OCI-LY3 (cell line): ENCODE results near the gene RPL15.

Experiments used
- H2AFZ ChIP-seq: fragments of 200-600, 300-600 bp; shearing (Covaris generic); 2 replicates; pipeline ENCODE4 v1.6.0; 2014; ENCODE audit warnings: antibody characterized with exemption, low read depth, low read length
- H3K27ac ChIP-seq: fragments of 200-600, 300-600 bp; sonication (generic); 2 replicates; pipeline ENCODE4 v1.5.1; 2014; ENCODE audit warnings: mild to moderate bottlenecking, low read length, moderate library complexity, mixed read lengths
- H3K27me3 ChIP-seq: fragments of 200-600, 300-600 bp; sonication (generic); 2 replicates; pipeline ENCODE4 v1.6.1; 2014; ENCODE audit warnings: low read depth, low read length, mixed read lengths
- H3K36me3 ChIP-seq: fragments of 200-600, 300-600 bp; sonication (generic); replicated peaks from 2 replicates; pipeline ENCODE3; 2014; ENCODE audit warnings: low read depth, low read length, mixed read lengths
- H3K4me1 ChIP-seq: fragments of 300-600, 200-600 bp; sonication (generic); 2 replicates; pipeline ENCODE4 v1.6.1; 2014; ENCODE audit warnings: low read length, mixed read lengths
- H3K4me2 ChIP-seq: fragments of 200-600, 300-600 bp; sonication (generic); 2 replicates; pipeline ENCODE4 v1.6.1; 2014; ENCODE audit warnings: low read length, mixed read lengths
- H3K4me3 ChIP-seq: fragments of 300-600, 200-600 bp; sonication (generic); 2 replicates; pipeline ENCODE4 v1.5.1; 2014; ENCODE audit warnings: antibody characterized with exemption, mild to moderate bottlenecking, low read length, moderate library complexity
- H3K79me2 ChIP-seq: fragments of 300-600, 200-600 bp; shearing (Covaris generic); 2 replicates; pipeline ENCODE4 v1.6.1; 2014; ENCODE audit warnings: mild to moderate bottlenecking, low read length, mixed read lengths
- H3K9ac ChIP-seq: fragments of 300-600, 200-600 bp; shearing (Covaris generic); 2 replicates; pipeline ENCODE4 v1.6.0; 2014; ENCODE audit warnings: mild to moderate bottlenecking, low read length, moderate library complexity
- H3K9me3 ChIP-seq: fragments of 200-600, 300-600 bp; shearing (Covaris generic); 2 replicates; pipeline ENCODE4 v1.6.1; 2014; ENCODE audit warnings: low read length, mixed read lengths; ENCODE audit not compliant: insufficient read depth
- H4K20me1 ChIP-seq: fragments of 200-600, 300-600 bp; sonication (generic); 2 replicates; pipeline ENCODE4 v1.6.1; 2016; ENCODE audit warnings: low read length, mixed read lengths; ENCODE audit not compliant: insufficient read depth
- CTCF ChIP-seq: fragments of 200-600, 300-600 bp; sonication (generic); IDR thresholded peaks from 2 replicates; pipeline ENCODE4 v1.5.1; 2014; ENCODE audit warnings: antibody characterized with exemption, low read length, low read depth
- EZH2phosphoT487 ChIP-seq: fragments of 200-600 bp; shearing (Covaris generic); IDR thresholded peaks from 2 replicates; pipeline ENCODE4 v1.6.1; 2018; ENCODE audit warnings: antibody characterized with exemption, mixed run types, low read depth

RPL15 gene

GRCh38 chr3:23920151-23920655, 3.3 kb downstream of the RPL15 start:
- H3K4me3 ChIP-seq = no peak overlapping the region
- peaks cover 37% of the 10 kb centered on the region for H4K20me1 ChIP-seq
- no peaks in the 10 kb centered on the region for H3K9me3 ChIP-seq
- TF ChIP-seq CTCF (no peak), EZH2phosphoT487 (no peak)
- peaks cover 26% of the 10 kb centered on the region for H3K4me1 ChIP-seq
- H3K9ac ChIP-seq = no peak overlapping the region
- peaks cover 49% of the 10 kb centered on the region for H3K36me3 ChIP-seq
- peaks cover 41% of the 10 kb centered on the region for H3K79me2 ChIP-seq
- H3K4me2 ChIP-seq = no peak overlapping the region
- H3K27me3 ChIP-seq = no peaks in the 10 kb centered on the region
- peak overlapping the region; percentile 25; the same call in 1 of the 2 replicates for H3K27ac ChIP-seq
- H2AFZ ChIP-seq = no peak overlapping the region

- Histone ChIP-seq H3K9me3 (no peaks in the 10 kb centered on the region), H3K4me1 (peaks cover 17% of the 10 kb centered on the region), H3K79me2 (peaks cover 33% of the 10 kb centered on the region), H3K27ac (no peak overlapping the region; the same call in 1 of the 2 replicates), H4K20me1 (peaks cover 37% of the 10 kb centered on the region), H3K27me3 (no peaks in the 10 kb centered on the region), H3K36me3 (peaks cover 49% of the 10 kb centered on the region), H3K4me3 (no peak overlapping the region), H2AFZ (no peak overlapping the region), H3K9ac (no peak overlapping the region), H3K4me2 (no peak overlapping the region)
- TF ChIP-seq CTCF (no peak), EZH2phosphoT487 (no peak)
Measured at GRCh38 chr3:23921052-23921511, 4.2 kb downstream of the RPL15 start.

- Histone ChIP-seq H3K4me1 (peaks cover 8% of the 10 kb centered on the region), H3K27me3 (no peaks in the 10 kb centered on the region), H4K20me1 (peaks cover 25% of the 10 kb centered on the region), H3K4me2 (no peak overlapping the region), H3K27ac (no peak overlapping the region), H3K9me3 (no peaks in the 10 kb centered on the region), H3K36me3 (peaks cover 35% of the 10 kb centered on the region), H2AFZ (no peak overlapping the region), H3K9ac (no peak overlapping the region), H3K79me2 (peaks cover 12% of the 10 kb centered on the region), H3K4me3 (no peak overlapping the region)
- no peak for TF ChIP-seq CTCF
- no peak for TF ChIP-seq EZH2phosphoT487
Measured at GRCh38 chr3:23923786-23924185, 6.9 kb downstream of the RPL15 start.

GRCh38 chr3:23926246-23926645, 9.3 kb downstream of the RPL15 start:
- Histone ChIP-seq H3K9ac (no peak overlapping the region), H3K27ac (no peak overlapping the region), H3K27me3 (no peaks in the 10 kb centered on the region), H3K36me3 (peaks cover 16% of the 10 kb centered on the region), H3K4me1 (peaks cover 1% of the 10 kb centered on the region; the same call in 1 of the 2 replicates), H3K4me2 (no peak overlapping the region), H4K20me1 (peaks cover 3% of the 10 kb centered on the region; the same call in 1 of the 2 replicates), H3K9me3 (no peaks in the 10 kb centered on the region), H3K79me2 (no peaks in the 10 kb centered on the region), H3K4me3 (no peak overlapping the region), H2AFZ (no peak overlapping the region)
- TF ChIP-seq CTCF = no peak
- no peak for TF ChIP-seq EZH2phosphoT487
